Lower leg skin (tissue), 4 donors: ENCODE measurements around the gene TRIM71. TPM values are rescaled to one million over a fixed set of nuclear protein-coding genes. Genes with fewer than 3 reads are reported as not detected.
A peak's percentile ranks its signal among the peaks of the same experiment; 100 is the strongest.

Experiments used
- DNase-seq, 2 donors: peaks; one replicate each; pipeline ENCODE4 v3.0.0-alpha.2; 2019; ENCODE audit warnings: low spot score in 2 of 2
- H3K4me3 ChIP-seq: fragments of 200-600 bp; sonication (generic); 2 replicates; pipeline ENCODE4 v1.5.1; 2017; ENCODE audit warnings: mild to moderate bottlenecking, low read depth; ENCODE audit not compliant: poor library complexity, severe bottlenecking
- CTCF ChIP-seq, 3 donors: fragments of 450-650 bp; IDR thresholded peaks; one replicate each; pipeline ENCODE4 v1.5.1; 2016; ENCODE audit warnings: antibody characterized with exemption in 3 of 3, mild to moderate bottlenecking in 3 of 3, moderate library complexity in 2 of 3
- POLR2A ChIP-seq, 2 donors: fragments of 450-650 bp; IDR thresholded peaks; one replicate each; pipeline ENCODE4 v1.6.1; 2016 to 2017; ENCODE audit warnings: antibody characterized with exemption in 2 of 2, mild to moderate bottlenecking in 1 of 2, moderate library complexity in 1 of 2
- WGBS, 2 donors: methylation state at CpG; one replicate each; pipeline ENCODE4 v1.1.5; 2018; 5-methylcytosine and 5-hydroxymethylcytosine counted together
- intact Hi-C: fragments of 100-400 bp; cut with DNase I; formaldehyde crosslinking; loops from one replicate; pipeline ENCODE4 v1.15.0; 2023; ENCODE audit warnings: low total_unique reads
- total RNA-seq, 4 donors: library from RNA; depleted of rRNA; stranded (reverse); fragments of >200 nt; gene quantifications; one replicate each; pipeline ENCODE4 v1.1.0, GENCODE V29; 2016

TRIM71 gene
- total RNA-seq, 4 donors from 2014 or later = 0.03 TPM; not detected in 3

- TF ChIP-seq CTCF (IDR thresholded peaks at IDR 0.05) (no peak), POLR2A (IDR thresholded peaks at IDR 0.05) (no peak)
- H3K4me3 ChIP-seq = no peak overlapping the region
- 73 to 74% methylated on average over 6 of the region's 6 CpGs for WGBS, 2 donors
- peak in 1 of 2 donors; percentile 18 for DNase-seq
- intact Hi-C loops = no loop called here
Measured at GRCh38 chr3:32814361-32814760, 3.4 kb upstream of the TRIM71 start.

- TF ChIP-seq CTCF (IDR thresholded peaks at IDR 0.05) (no peak), POLR2A (IDR thresholded peaks at IDR 0.05) (no peak)
- H3K4me3 ChIP-seq = no peak overlapping the region
- DNase-seq = peak in 1 of 2 donors; percentile 76
- intact Hi-C loops = no loop called here
- WGBS, 2 donors = 30 to 34% methylated on average over 21 of the region's 21 CpGs
Measured at GRCh38 chr3:32815841-32816438, 1.9 kb upstream of the TRIM71 start.

- DNase-seq = peak in 1 of 2 donors; percentile 74
- intact Hi-C loops = no loop called here
- WGBS, 2 donors = 1% methylated on average over 62 to 81 of the region's 85 CpGs
- TF ChIP-seq CTCF (IDR thresholded peaks at IDR 0.05) (no peak), POLR2A (IDR thresholded peaks at IDR 0.05) (no peak)
- H3K4me3 ChIP-seq = no peak overlapping the region
Measured at GRCh38 chr3:32816439-32817256, 1.1 kb upstream of the TRIM71 start.

- H3K4me3 ChIP-seq = no peak overlapping the region
- no peak for DNase-seq
- 1 to 4% methylated on average over 25 to 32 of the region's 49 CpGs for WGBS, 2 donors
- intact Hi-C loops = no loop called here
- no peak for TF ChIP-seq CTCF (IDR thresholded peaks at IDR 0.05)
- TF ChIP-seq POLR2A (IDR thresholded peaks at IDR 0.05) = no peak
Measured at GRCh38 chr3:32817257-32817557, 590 bp upstream of the TRIM71 start.

GRCh38 chr3:32818229-32818969 is 602 bp downstream of the TRIM71 start:
- TF ChIP-seq CTCF (IDR thresholded peaks at IDR 0.05) = no peak
- TF ChIP-seq POLR2A (IDR thresholded peaks at IDR 0.05) = no peak
- WGBS, 2 donors = 0 to 1% methylated on average over 42 to 50 of the region's 111 CpGs
- intact Hi-C loops = no loop called here
- no peak overlapping the region for H3K4me3 ChIP-seq
- peak in 1 of 2 donors; percentile 46 for DNase-seq
